Germinal center (tissue), 1 donor: Measurements from ENCODE around the gene NSMF.
A peak's percentile ranks its signal among the peaks of the same experiment; 100 is the strongest.
"Not testable (repeated sequence)": the region's sequence is repeated elsewhere in the genome, so short reads cannot be mapped to it uniquely, and the experiment has no call there.

Experiments used
- DNase-seq: peaks from one replicate; pipeline ENCODE4 v3.0.0; 2012; ENCODE audit warnings: mixed read lengths, low spot score

The NSMF gene

GRCh38 chr9:137475666-137476065 is 16.5 kb upstream of the NSMF start:
- no peak for DNase-seq

- no peak for DNase-seq
Observed at GRCh38 chr9:137474271-137474670, 15.1 kb upstream of the NSMF start.

GRCh38 chr9:137470785-137471184 is 11.7 kb upstream of the NSMF start:
- DNase-seq, result no peak

GRCh38 chr9:137467896-137468295 is 8.8 kb upstream of the NSMF start:
- no peak for DNase-seq

- no peak for DNase-seq
Observed at GRCh38 chr9:137467161-137467581, 8.0 kb upstream of the NSMF start.

- not testable (repeated sequence) for DNase-seq
Observed at GRCh38 chr9:137466389-137467085, 7.4 kb upstream of the NSMF start.

GRCh38 chr9:137465720-137466388 is 6.7 kb upstream of the NSMF start:
- no peak for DNase-seq

GRCh38 chr9:137465000-137465719 is 6.0 kb upstream of the NSMF start:
- DNase-seq, result no peak

GRCh38 chr9:137464291-137464999 is 5.3 kb upstream of the NSMF start:
- no peak for DNase-seq

- no peak for DNase-seq
Observed at GRCh38 chr9:137463931-137464290, 4.8 kb upstream of the NSMF start.

- no peak for DNase-seq
Observed at GRCh38 chr9:137462986-137463930, 4.1 kb upstream of the NSMF start.

- DNase-seq, result no peak
Observed at GRCh38 chr9:137462396-137462985, 3.4 kb upstream of the NSMF start.

GRCh38 chr9:137461663-137462395 is 2.7 kb upstream of the NSMF start:
- DNase-seq, result peak; percentile 87

- DNase-seq, result no peak
Observed at GRCh38 chr9:137461316-137461662, 2.2 kb upstream of the NSMF start.

- no peak for DNase-seq
Observed at GRCh38 chr9:137460363-137461315, 1.5 kb upstream of the NSMF start.

- DNase-seq, result no peak
Observed at GRCh38 chr9:137459601-137460362, 648 bp upstream of the NSMF start.

GRCh38 chr9:137458194-137459151 is 661 bp downstream of the NSMF start:
- no peak for DNase-seq
